Muscle of back (tissue), 11 donors: ENCODE data around the gene MAP3K4. TPM values are rescaled to one million over a fixed set of nuclear protein-coding genes. Genes with fewer than 3 reads are reported as not detected.

Experiments used
- DNase-seq, 3 donors: peaks; one replicate each; pipeline versions ENCODE4 v3.0.0 to v3.0.0-alpha.2; 2013
- polyA plus RNA-seq, 10 donors: library from polyadenylated mRNA; unstranded; fragments of 120-200 nt; gene quantifications; one replicate each; pipeline ENCODE4 v1.2.1, GENCODE V29; 2013; ENCODE audit not compliant: insufficient read length in 10 of 10

Gene MAP3K4
- polyA plus RNA-seq, 10 donors: 15.0 to 29.1 (median 22.0) TPM

DNA sequence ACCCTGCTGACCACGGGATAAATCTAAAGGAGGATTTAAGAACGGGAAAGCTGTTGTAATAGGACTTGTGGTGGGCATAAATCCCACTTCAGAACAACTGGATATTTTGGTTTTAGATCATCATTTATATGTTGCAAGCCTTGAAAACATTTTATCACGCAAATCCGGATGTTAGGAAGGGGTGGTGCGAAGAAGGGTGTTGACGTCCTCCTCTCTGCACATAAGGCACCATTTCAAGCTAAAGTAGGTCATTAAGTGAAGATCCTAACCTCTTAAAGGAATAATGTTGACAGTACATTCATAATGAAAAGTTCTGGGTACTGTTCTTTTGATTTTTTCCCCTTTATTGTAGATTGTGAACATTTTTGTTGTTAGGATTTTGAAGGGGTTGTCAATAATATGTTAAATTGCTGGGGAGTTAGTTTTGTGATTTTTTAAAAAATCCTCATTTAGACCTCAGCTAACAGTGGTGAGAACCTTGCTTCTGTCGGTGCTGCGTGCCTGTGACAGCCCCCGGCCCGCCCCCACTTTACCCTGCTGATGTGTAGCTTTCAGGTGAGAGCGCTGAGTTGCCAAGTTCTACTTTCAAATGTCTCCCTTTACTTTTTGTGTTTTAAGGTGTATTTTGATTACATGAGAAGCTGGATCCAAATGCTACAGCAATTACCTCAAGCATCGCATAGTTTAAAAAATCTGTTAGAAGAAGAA lies 88.8 kb downstream of the MAP3K4 start:
- no peak for DNase-seq

DNA sequence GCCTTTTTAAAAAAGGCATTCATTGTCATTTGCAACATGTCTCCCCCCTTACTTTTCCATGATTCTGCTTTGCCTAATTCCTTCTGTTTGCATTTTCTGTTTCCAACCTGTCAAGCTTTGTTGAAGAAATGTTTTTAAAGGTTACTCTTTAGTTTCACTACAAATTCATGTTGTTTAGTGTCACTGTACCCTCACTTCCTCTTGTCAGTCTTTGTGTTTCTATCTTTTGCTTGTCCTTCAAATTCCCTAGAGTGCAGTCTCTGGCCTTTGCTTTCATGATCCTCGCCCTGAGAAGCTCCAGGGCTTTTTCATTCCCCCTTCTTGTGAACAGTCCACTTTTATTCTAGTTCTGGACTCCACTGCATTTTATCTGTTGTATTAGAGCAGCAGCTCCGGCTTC lies 90.6 kb downstream of the MAP3K4 start:
- no peak for DNase-seq

GRCh38 chr6:161085246-161085645 lies 93.7 kb downstream of the MAP3K4 start:
- DNase-seq: no peak

DNA sequence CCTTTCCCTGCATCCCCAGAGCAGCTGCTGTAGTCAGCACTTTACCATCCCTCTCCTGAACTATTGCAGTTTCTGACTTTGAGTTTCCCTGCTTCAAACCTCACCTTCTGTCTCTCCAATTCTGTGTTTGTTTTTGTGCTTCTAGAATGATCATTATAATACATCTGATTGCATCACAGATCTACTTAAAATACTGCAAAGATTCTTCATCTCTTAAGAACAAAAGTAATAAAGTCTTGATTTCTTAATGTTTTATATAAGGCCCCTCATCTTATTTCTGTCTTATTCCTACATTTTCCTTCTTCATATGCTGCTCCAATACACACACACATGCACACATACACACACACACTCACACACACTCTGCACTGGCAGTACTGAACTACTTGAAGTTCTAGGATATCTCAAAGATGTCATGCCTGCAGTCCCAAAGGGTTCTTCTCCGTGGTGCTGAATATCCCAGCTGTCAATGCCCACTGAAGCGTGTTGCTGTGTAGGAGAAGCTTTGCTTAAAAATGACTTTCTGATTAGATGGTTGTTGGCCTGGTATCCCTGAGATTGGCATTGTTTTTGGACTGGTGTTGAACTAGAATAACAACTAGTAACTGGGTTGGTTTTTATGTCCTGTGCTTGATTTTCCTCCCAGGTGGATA lies 97.2 kb downstream of the MAP3K4 start:
- peak in 1 of 3 donors; percentile 30 for DNase-seq

DNA sequence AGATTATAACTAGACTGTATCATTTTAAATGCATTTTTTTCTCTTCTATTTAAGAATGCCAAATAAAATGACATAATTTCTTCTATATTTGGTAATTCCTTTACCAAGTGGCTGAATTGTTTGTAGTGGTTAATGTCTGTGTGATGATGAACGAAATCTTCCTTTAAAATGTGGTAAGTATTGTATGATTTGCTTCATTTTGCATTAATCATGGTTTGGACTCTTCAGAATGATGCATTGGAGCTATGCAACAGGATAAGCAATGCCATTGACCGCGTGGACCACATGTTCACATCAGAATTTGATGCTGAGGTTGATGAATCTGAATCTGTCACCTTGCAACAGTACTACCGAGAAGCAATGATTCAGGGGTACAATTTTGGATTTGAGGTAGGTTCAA lies 99.6 kb downstream of the MAP3K4 start:
- DNase-seq: no peak

DNA sequence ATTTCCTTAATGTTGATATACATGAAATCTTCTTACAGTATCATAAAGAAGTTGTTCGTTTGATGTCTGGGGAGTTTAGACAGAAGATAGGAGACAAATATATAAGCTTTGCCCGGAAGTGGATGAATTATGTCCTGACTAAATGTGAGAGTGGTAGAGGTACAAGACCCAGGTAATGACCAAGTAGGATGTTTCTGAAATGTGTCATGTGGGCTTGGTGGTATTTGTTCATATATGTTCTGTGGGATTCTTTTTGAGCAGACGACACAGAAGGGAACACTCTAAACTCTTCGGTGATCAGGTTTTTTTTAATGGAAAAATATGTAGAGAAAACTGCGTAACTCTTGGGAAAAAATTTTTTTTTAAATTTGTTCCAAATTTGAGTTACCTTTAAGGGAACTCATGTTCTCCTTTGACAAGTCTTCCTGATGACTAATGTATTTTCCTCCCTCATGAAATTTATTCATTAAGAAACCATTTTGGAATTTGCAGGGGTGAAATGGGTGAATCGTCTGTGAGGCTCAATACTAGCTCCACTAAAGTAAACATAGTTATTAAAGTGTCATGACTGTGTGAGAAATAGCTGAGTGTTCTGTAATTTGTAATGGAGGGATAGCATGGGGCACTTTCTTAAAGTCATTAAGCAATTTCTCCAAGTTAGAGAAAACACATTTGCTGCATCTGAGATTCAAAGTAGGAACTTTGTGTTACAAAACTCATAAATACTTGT lies 100.6 kb downstream of the MAP3K4 start:
- DNase-seq: no peak

- DNase-seq: no peak
Observed at GRCh38 chr6:161094955-161095354, 103.4 kb downstream of the MAP3K4 start.

GRCh38 chr6:161095916-161096315 lies 104.3 kb downstream of the MAP3K4 start:
- DNase-seq: no peak

GRCh38 chr6:161100072-161100471 lies 108.5 kb downstream of the MAP3K4 start:
- no peak for DNase-seq

GRCh38 chr6:161101517-161101916 lies 109.9 kb downstream of the MAP3K4 start:
- DNase-seq: peak in 1 of 3 donors; percentile 16

DNA sequence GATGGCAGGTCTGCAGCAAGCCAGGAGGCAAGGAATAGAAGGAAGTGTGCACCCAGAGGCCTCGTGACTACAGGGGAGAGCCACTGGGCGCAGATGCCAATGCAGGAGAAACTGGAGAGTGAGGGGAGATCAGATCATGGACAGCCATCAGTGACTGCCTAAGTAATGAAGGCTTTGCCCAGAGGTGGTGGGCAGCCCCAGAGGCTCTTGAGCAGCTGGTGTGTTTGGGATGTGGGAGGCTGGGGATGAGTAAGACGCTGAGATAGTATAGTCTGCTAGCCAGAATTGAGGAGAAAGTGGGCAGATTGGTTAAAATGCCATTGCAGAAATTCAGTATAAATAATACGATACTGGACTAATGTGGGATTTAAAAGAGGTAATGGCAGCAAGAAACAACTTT lies 111.9 kb downstream of the MAP3K4 start:
- no peak for DNase-seq

DNA sequence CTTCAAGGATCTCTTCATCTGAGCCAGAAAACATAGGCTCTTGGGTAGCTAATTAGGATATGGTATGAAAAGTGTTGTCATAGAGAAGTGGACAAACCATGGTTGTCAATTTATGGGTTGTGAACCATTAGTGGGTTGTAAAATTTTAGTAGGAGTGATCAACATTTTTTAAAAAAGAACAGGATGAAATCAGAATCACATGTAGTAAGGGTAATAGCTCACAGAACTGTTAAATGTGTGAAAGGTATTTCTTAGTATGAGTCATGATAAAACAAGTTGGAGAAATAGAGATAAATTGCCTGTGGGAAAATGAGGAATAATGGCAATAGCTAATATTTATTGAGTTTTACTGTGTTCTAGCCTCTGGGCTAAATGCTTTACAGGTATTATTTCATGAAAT lies 113.4 kb downstream of the MAP3K4 start:
- no peak for DNase-seq

GRCh38 chr6:161105408-161105807 lies 113.8 kb downstream of the MAP3K4 start:
- no peak for DNase-seq

DNA sequence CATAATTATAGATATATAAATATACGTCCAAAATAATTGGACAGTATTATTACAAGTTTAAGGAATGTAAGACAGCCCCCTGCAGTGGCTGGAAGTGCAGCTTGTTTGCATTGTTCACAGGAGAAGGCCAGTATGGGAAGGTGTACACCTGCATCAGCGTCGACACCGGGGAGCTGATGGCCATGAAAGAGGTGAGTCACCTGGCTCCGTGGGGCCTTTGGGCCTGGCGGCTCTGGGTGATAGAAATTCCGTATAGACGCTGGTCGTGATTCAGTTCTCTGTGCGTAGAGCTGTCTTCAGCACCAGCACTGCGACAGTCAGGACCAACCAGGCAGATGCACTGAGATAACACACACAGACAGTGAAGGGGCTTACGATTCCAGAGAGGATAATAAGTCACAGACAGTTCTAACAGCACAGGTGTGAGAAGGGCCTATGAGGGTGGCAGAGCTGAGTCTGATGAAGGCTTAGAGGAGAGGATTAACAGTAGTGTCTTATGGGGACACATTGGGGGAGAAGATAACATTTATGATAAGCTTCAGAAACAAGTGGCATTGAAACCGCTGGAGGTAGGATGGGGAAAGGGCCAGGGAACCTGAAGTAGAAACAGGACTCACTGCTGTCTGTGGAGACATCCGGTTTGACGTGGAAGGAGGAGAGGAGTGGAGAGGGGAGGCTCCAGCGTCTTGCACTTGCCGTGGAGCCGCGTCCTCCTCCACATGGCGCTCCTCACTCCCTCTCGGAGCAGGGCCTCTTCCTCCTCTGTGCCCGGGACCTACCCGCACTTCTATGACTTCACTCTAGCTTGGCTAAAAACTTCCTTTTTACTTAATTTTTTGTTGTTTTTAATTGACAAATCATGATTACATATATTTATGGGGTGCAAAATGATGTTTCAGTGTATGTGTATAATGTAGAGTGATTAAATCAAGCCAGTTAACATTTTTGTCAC lies 116.5 kb downstream of the MAP3K4 start:
- no peak for DNase-seq

GRCh38 chr6:161108916-161109315 lies 117.3 kb downstream of the MAP3K4 start:
- no peak for DNase-seq

- no peak for DNase-seq
Observed at GRCh38 chr6:161109366-161109765, 117.8 kb downstream of the MAP3K4 start.

- no peak for DNase-seq
Observed at GRCh38 chr6:161110028-161110779, 118.6 kb downstream of the MAP3K4 start.

- no peak for DNase-seq
Observed at GRCh38 chr6:161111261-161111660, 119.7 kb downstream of the MAP3K4 start.

GRCh38 chr6:161115468-161115867 lies 123.9 kb downstream of the MAP3K4 start:
- no peak for DNase-seq

DNA sequence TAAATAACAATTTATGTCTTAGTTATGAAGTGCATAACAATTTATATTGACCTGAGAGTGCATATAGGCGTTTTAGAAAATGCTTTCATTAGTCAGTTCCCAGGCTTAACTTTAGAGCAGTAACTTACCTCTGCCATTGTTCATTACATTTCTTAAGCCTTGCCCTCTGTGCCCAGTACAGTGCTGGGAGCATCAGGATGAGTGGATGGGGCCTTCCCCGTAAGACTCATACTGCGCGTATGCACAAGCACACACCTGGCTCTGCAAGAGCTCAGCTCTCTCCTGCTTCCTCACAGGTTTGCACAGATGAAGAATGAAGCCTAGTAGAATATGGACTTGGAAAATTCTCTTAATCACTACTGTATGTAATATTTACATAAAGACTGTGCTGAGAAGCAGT lies 125.0 kb downstream of the MAP3K4 start:
- DNase-seq: no peak

- no peak for DNase-seq
Observed at GRCh38 chr6:161117308-161117707, 125.7 kb downstream of the MAP3K4 start.
